ENCODE data around the gene SLC25A44. TPM values are rescaled to one million over a fixed set of nuclear protein-coding genes. Genes with fewer than 3 reads are reported as not detected.

SLC25A44 gene
- total and polyA plus RNA-seq, 2 experiments from 2014 or later: 14.3 to 15.4 TPM

GRCh38 chr1:156160743-156161171 is 33.1 kb upstream of the SLC25A44 start:
- in situ Hi-C loops (cut with MboI): no loop called here
- H3K27me3 ChIP-seq (replicated peaks; ENCODE audit: insufficient read depth): no peaks in the 10 kb centered on the region
- H3K9me2 ChIP-seq (ENCODE audit: insufficient read depth): no peaks in the 10 kb centered on the region
- DNase-seq: peak; percentile 79
- peak overlapping the region; percentile 59 for H3K9ac ChIP-seq
- no peaks in the 10 kb centered on the region for H3K79me2 ChIP-seq (ENCODE audit: insufficient read depth)
- H3K27ac ChIP-seq: no peak overlapping the region
- no peaks in the 10 kb centered on the region for H3K36me3 ChIP-seq (ENCODE audit: low read depth)
- no peaks in the 10 kb centered on the region for H4K20me1 ChIP-seq (ENCODE audit: insufficient read depth)
- TF ChIP-seq EZH2phosphoT487 (IDR thresholded peaks at IDR 0.05; ENCODE audit: insufficient read depth, low read depth) (no peak), EZH2 (IDR thresholded peaks at IDR 0.05; ENCODE audit: insufficient read depth, poor library complexity, severe bottlenecking) (no peak)
- no peaks in the 10 kb centered on the region for H3K4me1 ChIP-seq (ENCODE audit: insufficient read depth)
- no peaks in the 10 kb centered on the region for H3K9me3 ChIP-seq (ENCODE audit: low read depth)
- H2AFZ ChIP-seq: peak overlapping the region; percentile 79
- H3F3A ChIP-seq (ENCODE audit: insufficient read depth): 0 out of 2 replicates have a peak, but pooled peaks cover 4% of the 10 kb centered on the region
- 5% methylated on average over 16 to 22 of the region's 22 CpGs for WGBS, 2 experiments (ENCODE audit: low coverage in 1 of 2, low lambda C conversion rate in 2 of 2, missing lambda C conversion rate in 2 of 2)
- peak overlapping the region; percentile 55 for H3K4me3 ChIP-seq
- H3K4me2 ChIP-seq (ENCODE audit: unreplicated experiment): peak overlapping the region; percentile 57

GRCh38 chr1:156162430-156163037 is 31.4 kb upstream of the SLC25A44 start:
- Histone ChIP-seq H3K36me3 (ENCODE audit: low read depth) (no peaks in the 10 kb centered on the region), H3K27ac (no peak overlapping the region), H4K20me1 (ENCODE audit: insufficient read depth) (no peaks in the 10 kb centered on the region), H3K9me2 (ENCODE audit: insufficient read depth) (no peaks in the 10 kb centered on the region), H3K4me2 (ENCODE audit: unreplicated experiment) (no peak overlapping the region), H3K79me2 (ENCODE audit: insufficient read depth) (no peaks in the 10 kb centered on the region), H3K4me3 (no peak overlapping the region), H3K27me3 (replicated peaks; ENCODE audit: insufficient read depth) (no peaks in the 10 kb centered on the region), H2AFZ (no peak overlapping the region), H3F3A (ENCODE audit: insufficient read depth) (0 out of 2 replicates have a peak, but pooled peaks cover 4% of the 10 kb centered on the region), H3K9ac (no peak overlapping the region), H3K9me3 (ENCODE audit: low read depth) (no peaks in the 10 kb centered on the region), H3K4me1 (ENCODE audit: insufficient read depth) (no peaks in the 10 kb centered on the region)
- DNase-seq: no peak
- in situ Hi-C loops (cut with MboI): no loop called here
- TF ChIP-seq EZH2 (IDR thresholded peaks at IDR 0.05; ENCODE audit: insufficient read depth, poor library complexity, severe bottlenecking) (no peak), EZH2phosphoT487 (IDR thresholded peaks at IDR 0.05; ENCODE audit: insufficient read depth, low read depth) (no peak)
- WGBS, 2 experiments (ENCODE audit: low coverage in 1 of 2, low lambda C conversion rate in 2 of 2, missing lambda C conversion rate in 2 of 2): 96 to 97% methylated on average over 5 of the region's 5 CpGs

GRCh38 chr1:156163712-156164111 is 30.2 kb upstream of the SLC25A44 start:
- in situ Hi-C loops (cut with MboI): no loop called here
- DNase-seq: no peak
- 90 to 100% methylated on average over 1 of the region's 1 CpG for WGBS, 2 experiments (ENCODE audit: low coverage in 1 of 2, low lambda C conversion rate in 2 of 2, missing lambda C conversion rate in 2 of 2)

GRCh38 chr1:156164125-156164831 is 29.6 kb upstream of the SLC25A44 start:
- H4K20me1 ChIP-seq (ENCODE audit: insufficient read depth): no peaks in the 10 kb centered on the region
- H3K4me1 ChIP-seq (ENCODE audit: insufficient read depth): no peaks in the 10 kb centered on the region
- 91 to 95% methylated on average over 6 of the region's 6 CpGs for WGBS, 2 experiments (ENCODE audit: low coverage in 1 of 2, low lambda C conversion rate in 2 of 2, missing lambda C conversion rate in 2 of 2)
- H3K27ac ChIP-seq: no peak overlapping the region
- DNase-seq: no peak
- in situ Hi-C loops (cut with MboI): no loop called here
- no peaks in the 10 kb centered on the region for H3K36me3 ChIP-seq (ENCODE audit: low read depth)
- TF ChIP-seq EZH2phosphoT487 (IDR thresholded peaks at IDR 0.05; ENCODE audit: insufficient read depth, low read depth) (no peak), EZH2 (IDR thresholded peaks at IDR 0.05; ENCODE audit: insufficient read depth, poor library complexity, severe bottlenecking) (no peak)
- H3K79me2 ChIP-seq (ENCODE audit: insufficient read depth): no peaks in the 10 kb centered on the region
- no peaks in the 10 kb centered on the region for H3K27me3 ChIP-seq (replicated peaks; ENCODE audit: insufficient read depth)
- H3K4me3 ChIP-seq: no peak overlapping the region
- no peak overlapping the region for H3K9ac ChIP-seq
- no peak overlapping the region for H3K4me2 ChIP-seq (ENCODE audit: unreplicated experiment)
- 0 out of 2 replicates have a peak, but pooled peaks cover 4% of the 10 kb centered on the region for H3F3A ChIP-seq (ENCODE audit: insufficient read depth)
- no peak overlapping the region for H2AFZ ChIP-seq
- no peaks in the 10 kb centered on the region for H3K9me3 ChIP-seq (ENCODE audit: low read depth)
- H3K9me2 ChIP-seq (ENCODE audit: insufficient read depth): no peaks in the 10 kb centered on the region

More at GRCh38 chr1:156163712-156164111, 30.2 kb upstream of the SLC25A44 start:
- no peak overlapping the region for H2AFZ ChIP-seq
- no peaks in the 10 kb centered on the region for H3K36me3 ChIP-seq (ENCODE audit: low read depth)
- H3K79me2 ChIP-seq (ENCODE audit: insufficient read depth): no peaks in the 10 kb centered on the region
- no peak overlapping the region for H3K4me2 ChIP-seq (ENCODE audit: unreplicated experiment)
- no peaks in the 10 kb centered on the region for H3K9me2 ChIP-seq (ENCODE audit: insufficient read depth)
- no peak for TF ChIP-seq EZH2phosphoT487 (IDR thresholded peaks at IDR 0.05; ENCODE audit: insufficient read depth, low read depth)
- no peak for TF ChIP-seq EZH2 (IDR thresholded peaks at IDR 0.05; ENCODE audit: insufficient read depth, poor library complexity, severe bottlenecking)
- no peaks in the 10 kb centered on the region for H3K27me3 ChIP-seq (replicated peaks; ENCODE audit: insufficient read depth)
- H3K9ac ChIP-seq: no peak overlapping the region
- no peaks in the 10 kb centered on the region for H4K20me1 ChIP-seq (ENCODE audit: insufficient read depth)
- no peaks in the 10 kb centered on the region for H3K9me3 ChIP-seq (ENCODE audit: low read depth)
- H3K27ac ChIP-seq: no peak overlapping the region
- H3K4me1 ChIP-seq (ENCODE audit: insufficient read depth): no peaks in the 10 kb centered on the region
- 0 out of 2 replicates have a peak, but pooled peaks cover 4% of the 10 kb centered on the region for H3F3A ChIP-seq (ENCODE audit: insufficient read depth)
- no peak overlapping the region for H3K4me3 ChIP-seq
